HFFc6 (cell line): ENCODE data around the gene ARSK. TPM values are rescaled to one million over a fixed set of nuclear protein-coding genes. Genes with fewer than 3 reads are reported as not detected.

ENCODE experiments used
- DNase-seq: peaks from one replicate; pipeline ENCODE4 v3.0.0-alpha.2; 2018
- H3K27ac Mint-ChIP-seq: 2 replicates; pipeline ENCODE4 v1.8.0; 2020; ENCODE audit warnings: mild to moderate bottlenecking, mixed read lengths
- H3K27me3 Mint-ChIP-seq: 2 replicates; pipeline ENCODE4 v1.8.0; 2021; ENCODE audit warnings: mild to moderate bottlenecking, moderate library complexity, mixed read lengths; ENCODE audit not compliant: insufficient read depth
- H3K36me3 Mint-ChIP-seq: 2 replicates; pipeline ENCODE4 v1.8.0; 2021; ENCODE audit warnings: low read depth, mixed read lengths
- H3K4me1 Mint-ChIP-seq: 2 replicates; pipeline ENCODE4 v1.8.0; 2020; ENCODE audit warnings: low read depth, mixed read lengths
- H3K4me3 Mint-ChIP-seq: 2 replicates; pipeline ENCODE4 v1.8.0; 2020; ENCODE audit warnings: mild to moderate bottlenecking, moderate library complexity, mixed read lengths
- H3K9me3 Mint-ChIP-seq: 2 replicates; pipeline ENCODE4 v1.8.0; 2020; ENCODE audit warnings: mild to moderate bottlenecking, mixed read lengths
- CTCF ChIP-seq: fragments of 200-600 bp; sonication (generic); IDR thresholded peaks from 2 replicates; pipeline ENCODE4 v1.5.0; 2021; ENCODE audit warnings: antibody characterized with exemption, mild to moderate bottlenecking
- total RNA-seq, 6 experiments: library from RNA; stranded (reverse); fragmentation: NEBNext Ultra II Directional; extraction: Animal tissue kit (Norgen Biotek cat#: 25700); gene quantifications; 2 replicates in 1 of 6; 3 replicates in 5 of 6; pipeline ENCODE4 v1.2.3, GENCODE V29; 2021

ARSK gene
- total RNA-seq, 6 experiments from 2014 or later = 11.6 to 19.7 (median 17.3) TPM

GRCh38 chr5:95595289-95595931 is 40.5 kb downstream of the ARSK start:
- Mint-ChIP-seq H3K27ac (no peak overlapping the region), H3K4me3 (no peak overlapping the region), H3K9me3 (no peaks in the 10 kb centered on the region), H3K4me1 (peaks cover 48% of the 10 kb centered on the region), H3K27me3 (peaks cover 1% of the 10 kb centered on the region; the same call in 1 of the 2 replicates), H3K36me3 (peaks cover 14% of the 10 kb centered on the region)
- no peak for TF ChIP-seq CTCF
- no peak for DNase-seq

GRCh38 chr5:95599252-95599651 is 44.4 kb downstream of the ARSK start:
- no peak for DNase-seq
- Mint-ChIP-seq H3K27ac (peak overlapping the region; percentile 18; the same call in 1 of the 2 replicates), H3K4me1 (peaks cover 39% of the 10 kb centered on the region), H3K27me3 (peaks cover 1% of the 10 kb centered on the region; the same call in 1 of the 2 replicates), H3K4me3 (no peak overlapping the region), H3K9me3 (no peaks in the 10 kb centered on the region), H3K36me3 (peaks cover 21% of the 10 kb centered on the region)
- TF ChIP-seq CTCF = no peak

GRCh38 chr5:95600557-95600956 is 45.7 kb downstream of the ARSK start:
- H3K27ac Mint-ChIP-seq = peak overlapping the region; percentile 74
- TF ChIP-seq CTCF = no peak
- H3K4me3 Mint-ChIP-seq = peak overlapping the region; percentile 20; the same call in 1 of the 2 replicates
- no peaks in the 10 kb centered on the region for H3K9me3 Mint-ChIP-seq
- H3K36me3 Mint-ChIP-seq = peaks cover 13% of the 10 kb centered on the region
- peaks cover 1% of the 10 kb centered on the region; the same call in 1 of the 2 replicates for H3K27me3 Mint-ChIP-seq
- DNase-seq = peak; percentile 63
- peaks cover 39% of the 10 kb centered on the region for H3K4me1 Mint-ChIP-seq

- Mint-ChIP-seq H3K27ac (no peak overlapping the region), H3K4me1 (peaks cover 18% of the 10 kb centered on the region), H3K36me3 (peaks cover 4% of the 10 kb centered on the region; the same call in 1 of the 2 replicates), H3K4me3 (no peak overlapping the region), H3K27me3 (no peaks in the 10 kb centered on the region), H3K9me3 (no peaks in the 10 kb centered on the region)
- DNase-seq = no peak
- no peak for TF ChIP-seq CTCF
Observed at GRCh38 chr5:95605786-95606185, 50.9 kb downstream of the ARSK start.

GRCh38 chr5:95606419-95606818 is 51.5 kb downstream of the ARSK start:
- no peak for DNase-seq
- TF ChIP-seq CTCF = no peak
- H3K4me1 Mint-ChIP-seq = peaks cover 12% of the 10 kb centered on the region
- H3K9me3 Mint-ChIP-seq = no peaks in the 10 kb centered on the region
- no peak overlapping the region for H3K27ac Mint-ChIP-seq
- H3K27me3 Mint-ChIP-seq = no peaks in the 10 kb centered on the region
- H3K36me3 Mint-ChIP-seq = no peaks in the 10 kb centered on the region; the same call in 1 of the 2 replicates
- no peak overlapping the region for H3K4me3 Mint-ChIP-seq
